Activated CD8-positive, alpha-beta T cell treated with anti-CD3 and anti-CD28 coated beads for 36 hours (primary cell): ENCODE data around the gene MYO10. TPM values are rescaled to one million over a fixed set of nuclear protein-coding genes. Genes with fewer than 3 reads are reported as not detected.

Experiments used
- ATAC-seq: fragments of 200-7000 bp; cut with Tn5 transposase; one replicate; pipeline ENCODE4 v1.10.0; 2021; ENCODE audit warnings: mild to moderate bottlenecking, moderate library complexity
- CTCF ChIA-PET: fragments of 350-600 bp; sonication (Branson Sonifier 250); formaldehyde crosslinking; loops from one replicate; lab custom pipeline; 2021; ENCODE audit warnings: antibody characterized with exemption; lab: Charles Lee
- POLR2A ChIA-PET: fragments of 350-600 bp; sonication (Branson Sonifier 250); formaldehyde crosslinking; loops from one replicate; lab custom pipeline; 2021; ENCODE audit warnings: antibody characterized with exemption; lab: Charles Lee
- DNase-seq: peaks from one replicate; pipeline ENCODE4 v3.0.0-alpha.2; 2020
- H3K27ac Mint-ChIP-seq: one replicate; pipeline ENCODE4 v1.8.0; 2021; ENCODE audit warnings: mild to moderate bottlenecking, mixed read lengths
- H3K27me3 Mint-ChIP-seq: one replicate; pipeline ENCODE4 v1.8.0; 2021; ENCODE audit warnings: mixed read lengths
- H3K36me3 Mint-ChIP-seq: one replicate; pipeline ENCODE4 v1.8.0; 2021; ENCODE audit warnings: low read depth, mixed read lengths
- H3K4me1 Mint-ChIP-seq: one replicate; pipeline ENCODE4 v1.8.0; 2021; ENCODE audit warnings: low read depth, mixed read lengths
- H3K4me3 Mint-ChIP-seq: one replicate; pipeline ENCODE4 v1.8.0; 2021; ENCODE audit warnings: mild to moderate bottlenecking, moderate library complexity, mixed read lengths
- H3K9me3 Mint-ChIP-seq: one replicate; pipeline ENCODE4 v1.8.0; 2021; ENCODE audit warnings: mixed read lengths
- intact Hi-C: fragments of 100-400 bp; cut with micrococcal nuclease; formaldehyde crosslinking; loops from one replicate; pipeline ENCODE4 v1.10.0; 2022
- total RNA-seq, 2 experiments: library from RNA; stranded (reverse); gene quantifications; one replicate each; pipeline ENCODE4 v1.2.3, GENCODE V29; 2021
- TF ChIP-seq, protein P1 (sequence below): fragments of 200-600 bp; IDR thresholded peaks from one replicate; pipeline ENCODE4 v1.8.0; 2022; ENCODE audit warnings: antibody characterized with exemption, mild to moderate bottlenecking

Gene MYO10
- total RNA-seq, 2 experiments from 2014 or later: 0.09 TPM; not detected in 1

DNA sequence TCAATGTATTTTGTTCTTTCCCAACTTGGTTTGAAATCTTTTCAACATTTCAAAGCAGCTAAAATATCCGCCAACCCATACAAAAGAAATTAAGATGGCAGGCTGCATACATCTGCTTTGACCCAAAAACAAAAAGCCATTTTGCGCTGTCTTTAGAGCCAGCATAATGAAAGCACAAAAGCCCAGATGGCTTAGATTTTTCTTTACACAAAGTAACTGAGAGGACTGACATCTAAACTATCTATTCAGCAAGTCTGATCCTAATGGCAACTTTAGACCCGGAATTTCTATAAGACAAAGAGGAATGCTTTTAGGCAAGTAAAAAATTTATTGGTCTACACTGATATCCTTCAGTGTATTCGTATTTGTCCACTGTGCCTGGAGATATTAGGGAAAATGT, 86.3 kb downstream of the MYO10 start:
- Mint-ChIP-seq H3K9me3 (no peaks in the 10 kb centered on the region), H3K4me1 (no peaks in the 10 kb centered on the region), H3K4me3 (no peak overlapping the region), H3K27me3 (peaks cover 1% of the 10 kb centered on the region), H3K27ac (no peak overlapping the region), H3K36me3 (no peaks in the 10 kb centered on the region)
- TF ChIP-seq, protein P1, sequence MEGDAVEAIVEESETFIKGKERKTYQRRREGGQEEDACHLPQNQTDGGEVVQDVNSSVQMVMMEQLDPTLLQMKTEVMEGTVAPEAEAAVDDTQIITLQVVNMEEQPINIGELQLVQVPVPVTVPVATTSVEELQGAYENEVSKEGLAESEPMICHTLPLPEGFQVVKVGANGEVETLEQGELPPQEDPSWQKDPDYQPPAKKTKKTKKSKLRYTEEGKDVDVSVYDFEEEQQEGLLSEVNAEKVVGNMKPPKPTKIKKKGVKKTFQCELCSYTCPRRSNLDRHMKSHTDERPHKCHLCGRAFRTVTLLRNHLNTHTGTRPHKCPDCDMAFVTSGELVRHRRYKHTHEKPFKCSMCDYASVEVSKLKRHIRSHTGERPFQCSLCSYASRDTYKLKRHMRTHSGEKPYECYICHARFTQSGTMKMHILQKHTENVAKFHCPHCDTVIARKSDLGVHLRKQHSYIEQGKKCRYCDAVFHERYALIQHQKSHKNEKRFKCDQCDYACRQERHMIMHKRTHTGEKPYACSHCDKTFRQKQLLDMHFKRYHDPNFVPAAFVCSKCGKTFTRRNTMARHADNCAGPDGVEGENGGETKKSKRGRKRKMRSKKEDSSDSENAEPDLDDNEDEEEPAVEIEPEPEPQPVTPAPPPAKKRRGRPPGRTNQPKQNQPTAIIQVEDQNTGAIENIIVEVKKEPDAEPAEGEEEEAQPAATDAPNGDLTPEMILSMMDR: no peak
- DNase-seq (no peak), ATAC-seq (no peak)
- POLR2A ChIA-PET: interaction anchor here (0.6 kb wide), 1 partner anchor 90 kb away, joined by 4 read pairs; no protein-coding TSS in a partner anchor
- CTCF ChIA-PET: no interaction called here
- intact Hi-C loops: no loop called here

DNA sequence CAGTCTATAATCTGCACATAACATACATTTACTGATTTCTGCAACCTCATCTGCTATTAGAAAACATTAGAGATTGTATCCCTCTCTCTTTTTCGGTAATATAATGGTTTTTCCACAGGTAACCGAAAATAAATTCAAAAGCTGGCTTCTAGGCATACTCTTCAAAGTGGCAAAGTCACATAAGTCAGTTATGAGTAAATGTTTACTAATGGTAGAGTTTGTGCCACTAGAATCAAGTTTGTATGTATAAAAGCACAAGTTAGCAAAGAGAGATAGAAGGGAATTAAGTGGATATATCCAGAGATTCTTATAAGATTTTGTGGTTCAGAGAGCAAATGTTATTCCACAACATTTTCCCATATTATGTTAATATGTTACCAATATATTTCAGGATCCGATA, 86.9 kb downstream of the MYO10 start:
- ATAC-seq: no peak
- H3K9me3 Mint-ChIP-seq: no peaks in the 10 kb centered on the region
- no peak for DNase-seq
- TF ChIP-seq, protein P1: no peak
- H3K27me3 Mint-ChIP-seq: peaks cover 1% of the 10 kb centered on the region
- no peak overlapping the region for H3K4me3 Mint-ChIP-seq
- no peaks in the 10 kb centered on the region for H3K36me3 Mint-ChIP-seq
- ChIA-PET POLR2A (interaction anchor here (0.6 kb wide), 1 partner anchor 90 kb away, joined by 4 read pairs; no protein-coding TSS in a partner anchor), CTCF (no interaction called here)
- no peak overlapping the region for H3K27ac Mint-ChIP-seq
- H3K4me1 Mint-ChIP-seq: no peaks in the 10 kb centered on the region
- intact Hi-C loops: no loop called here

DNA sequence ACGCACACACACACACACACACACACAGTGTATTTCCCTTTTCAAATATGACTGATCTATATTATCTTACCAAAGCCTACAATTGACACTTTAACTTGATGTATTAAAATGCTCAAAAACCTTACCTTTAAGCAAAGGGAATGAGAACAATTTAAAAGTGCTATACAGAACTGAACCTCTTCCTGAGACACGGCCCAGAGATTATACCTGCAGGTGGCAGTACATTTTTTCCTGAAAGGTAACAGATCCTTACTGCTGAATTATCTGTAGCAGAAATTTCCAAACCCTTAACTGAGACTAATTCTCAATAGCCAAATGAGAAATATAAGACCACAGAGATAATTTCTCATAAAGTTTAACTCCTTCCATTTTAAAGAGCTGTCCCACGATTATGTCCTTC, 91.1 kb downstream of the MYO10 start:
- CTCF ChIA-PET: no interaction called here
- no peaks in the 10 kb centered on the region for H3K36me3 Mint-ChIP-seq
- intact Hi-C loops: no loop called here
- no peak for DNase-seq
- POLR2A ChIA-PET: no interaction called here
- no peaks in the 10 kb centered on the region for H3K4me1 Mint-ChIP-seq
- TF ChIP-seq, protein P1: no peak
- no peaks in the 10 kb centered on the region for H3K9me3 Mint-ChIP-seq
- H3K27me3 Mint-ChIP-seq: peaks cover 10% of the 10 kb centered on the region
- H3K27ac Mint-ChIP-seq: no peak overlapping the region
- no peak for ATAC-seq
- no peak overlapping the region for H3K4me3 Mint-ChIP-seq

DNA sequence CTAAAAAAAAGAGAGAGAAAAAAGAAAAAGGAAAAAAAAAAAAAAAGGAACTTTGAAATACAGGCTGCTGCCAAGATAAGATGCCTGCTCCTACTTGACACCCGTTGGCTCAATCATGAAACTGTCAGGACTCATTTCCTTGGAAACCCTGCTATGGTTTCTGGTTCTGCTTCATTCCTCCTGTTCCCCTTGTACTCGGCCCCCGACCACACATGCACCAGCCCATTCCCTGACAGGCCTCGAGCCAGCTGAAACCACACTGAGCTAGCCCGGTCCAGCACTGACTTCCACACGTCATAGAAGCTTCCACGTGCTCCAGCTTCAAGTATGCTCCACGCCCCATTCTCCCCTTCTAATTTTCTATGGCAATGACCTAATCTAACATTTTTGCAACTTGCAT, 93.2 kb downstream of the MYO10 start:
- Mint-ChIP-seq H3K4me1 (no peaks in the 10 kb centered on the region), H3K27ac (no peak overlapping the region), H3K4me3 (no peak overlapping the region), H3K36me3 (no peaks in the 10 kb centered on the region), H3K27me3 (peaks cover 12% of the 10 kb centered on the region), H3K9me3 (no peaks in the 10 kb centered on the region)
- TF ChIP-seq, protein P1: no peak
- CTCF ChIA-PET: interaction anchor here (0.6 to 0.9 kb wide), 2 partner anchors 51 to 347 kb away, joined by 3 read pairs; no protein-coding TSS in a partner anchor
- no peak for DNase-seq
- POLR2A ChIA-PET: no interaction called here
- intact Hi-C loops: no loop called here
- no peak for ATAC-seq

DNA sequence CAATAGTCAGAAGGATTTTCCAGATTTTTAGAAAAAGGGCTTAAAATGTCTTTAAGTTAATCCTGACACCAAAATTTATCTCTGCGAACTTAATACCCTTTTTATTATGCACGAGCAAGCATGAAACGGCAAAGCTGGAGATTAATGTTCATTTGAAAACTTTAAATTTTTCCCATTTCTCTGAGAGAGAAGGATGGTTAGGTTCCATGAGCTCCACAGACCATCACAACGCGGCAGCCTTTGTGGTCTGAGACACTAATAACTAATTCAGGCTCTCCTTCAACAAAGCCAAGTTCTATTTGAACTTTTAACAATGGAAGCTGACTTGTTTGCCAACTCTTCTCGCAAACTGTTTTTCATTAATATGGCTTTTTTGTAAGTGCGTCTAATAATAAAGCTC, 94.7 kb downstream of the MYO10 start:
- Mint-ChIP-seq H3K4me3 (no peak overlapping the region), H3K9me3 (no peaks in the 10 kb centered on the region), H3K4me1 (no peaks in the 10 kb centered on the region), H3K27me3 (peaks cover 12% of the 10 kb centered on the region), H3K27ac (no peak overlapping the region), H3K36me3 (no peaks in the 10 kb centered on the region)
- intact Hi-C loops: no loop called here
- ChIA-PET CTCF (no interaction called here), POLR2A (no interaction called here)
- TF ChIP-seq, protein P1: no peak
- DNase-seq (no peak), ATAC-seq (no peak)
